GOT3 (cell line): ENCODE measurements around the gene HAO1.
"Not testable (repeated sequence)": the region's sequence is repeated elsewhere in the genome, so short reads cannot be mapped to it uniquely, and the experiment has no call there.

Source experiments
- DNase-seq: peaks from one replicate; lab custom pipeline; 2025; ENCODE audit warnings: mixed read lengths; lab: John Stamatoyannopoulos, UW

HAO1 gene

DNA sequence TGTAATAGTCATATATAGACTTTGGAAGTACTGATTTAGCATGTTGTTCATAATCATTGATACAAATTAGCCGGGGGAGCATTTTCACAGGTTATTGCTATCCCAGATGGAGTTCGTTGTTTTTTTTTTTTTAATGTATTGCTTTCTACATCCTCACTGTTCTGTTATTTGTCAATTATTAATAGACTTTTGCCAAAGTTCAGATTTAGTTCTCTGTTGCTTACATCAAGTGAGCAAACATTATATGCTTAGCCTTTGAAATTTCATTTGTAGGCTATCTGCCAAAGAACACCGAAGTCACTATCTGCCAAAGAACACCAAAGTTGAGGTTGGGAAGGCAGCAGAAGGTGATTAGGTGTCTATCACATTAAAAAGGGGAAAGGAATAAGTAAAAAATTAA, at the start of gene HAO1:
Gene HAO1 (minus strand): TSS at position 118 of the 400 bp plus-strand sequence. CDS start 36 bp downstream, at position 82.
- no peak for DNase-seq

DNA sequence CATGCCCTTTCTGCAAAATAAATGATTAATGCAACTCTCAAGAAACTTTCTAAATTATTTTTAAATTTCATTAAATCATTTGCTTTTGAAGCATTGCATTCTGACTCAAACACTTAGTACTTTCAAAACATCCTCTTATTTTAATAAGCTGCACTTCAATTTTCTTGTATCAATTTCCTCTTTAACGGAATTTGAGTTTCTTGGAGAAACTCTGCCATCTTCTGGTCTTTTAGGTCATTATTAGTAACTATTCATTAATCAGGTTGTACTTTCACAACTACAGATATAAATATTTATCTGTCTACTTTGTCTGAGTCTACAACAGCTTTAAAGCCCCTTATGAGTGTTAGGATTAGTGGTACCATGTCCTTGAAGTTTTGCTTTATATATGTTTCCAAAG, 49.1 kb upstream of the HAO1 start:
- no peak for DNase-seq

- DNase-seq = no peak
These were observed 45.7 kb upstream of the HAO1 start for GRCh38 chr20:7985916-7986315.

GRCh38 chr20:7984192-7984591, 43.9 kb upstream of the HAO1 start:
- DNase-seq = no peak

DNA sequence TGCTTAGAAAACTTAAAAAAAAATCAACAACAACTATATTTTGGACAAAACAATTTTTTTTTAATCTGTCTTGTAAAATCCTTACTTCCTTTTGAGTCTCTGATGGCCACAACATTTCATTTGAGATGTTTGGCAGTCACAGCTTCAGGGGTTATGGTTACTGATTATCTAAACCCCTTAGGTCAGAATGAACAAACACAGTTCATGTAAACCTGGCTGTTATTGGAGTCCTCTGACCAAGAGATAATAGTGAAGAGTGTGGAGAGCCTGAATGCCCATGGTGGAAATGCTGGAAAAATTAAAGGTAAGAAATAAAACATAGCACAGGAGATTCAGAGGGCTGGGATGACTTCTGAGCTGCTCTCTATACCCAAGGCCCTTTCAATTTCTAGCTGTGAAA, 41.1 kb upstream of the HAO1 start:
- no peak for DNase-seq

GRCh38 chr20:7980332-7981046, 40.2 kb upstream of the HAO1 start:
- DNase-seq = no peak

GRCh38 chr20:7977709-7978108, 37.5 kb upstream of the HAO1 start:
- no peak for DNase-seq

DNA sequence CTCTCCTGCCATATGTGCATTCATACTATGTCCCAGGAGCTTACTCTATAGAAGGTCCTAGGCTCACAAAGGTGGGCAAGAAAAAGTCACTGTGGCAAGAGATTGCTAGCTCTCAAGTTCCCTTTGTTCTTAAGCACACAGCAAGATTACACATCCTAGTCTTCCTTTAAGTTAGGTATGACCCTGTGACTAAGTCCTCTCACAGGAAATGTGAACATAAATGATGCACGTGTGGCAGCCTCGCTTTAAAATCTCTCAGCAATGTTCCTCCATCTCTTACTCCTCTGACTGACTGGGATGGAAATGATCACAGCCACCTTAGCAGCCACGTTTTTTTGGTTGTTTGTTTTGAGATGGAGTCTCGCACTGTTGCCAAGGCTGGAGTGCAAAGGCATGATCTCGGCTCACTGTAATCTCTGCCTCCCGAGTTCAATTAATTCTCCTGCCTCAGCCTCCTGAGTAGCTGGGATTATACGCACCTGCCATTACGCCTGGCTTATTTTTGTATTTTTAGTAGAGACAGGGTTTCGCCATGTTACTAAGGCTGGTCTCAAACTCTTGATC, 35.7 kb upstream of the HAO1 start:
- no peak for DNase-seq

- DNase-seq = no peak
These were observed 34.7 kb upstream of the HAO1 start for GRCh38 chr20:7974785-7975435.

GRCh38 chr20:7971536-7972280, 31.4 kb upstream of the HAO1 start:
- no peak for DNase-seq

DNA sequence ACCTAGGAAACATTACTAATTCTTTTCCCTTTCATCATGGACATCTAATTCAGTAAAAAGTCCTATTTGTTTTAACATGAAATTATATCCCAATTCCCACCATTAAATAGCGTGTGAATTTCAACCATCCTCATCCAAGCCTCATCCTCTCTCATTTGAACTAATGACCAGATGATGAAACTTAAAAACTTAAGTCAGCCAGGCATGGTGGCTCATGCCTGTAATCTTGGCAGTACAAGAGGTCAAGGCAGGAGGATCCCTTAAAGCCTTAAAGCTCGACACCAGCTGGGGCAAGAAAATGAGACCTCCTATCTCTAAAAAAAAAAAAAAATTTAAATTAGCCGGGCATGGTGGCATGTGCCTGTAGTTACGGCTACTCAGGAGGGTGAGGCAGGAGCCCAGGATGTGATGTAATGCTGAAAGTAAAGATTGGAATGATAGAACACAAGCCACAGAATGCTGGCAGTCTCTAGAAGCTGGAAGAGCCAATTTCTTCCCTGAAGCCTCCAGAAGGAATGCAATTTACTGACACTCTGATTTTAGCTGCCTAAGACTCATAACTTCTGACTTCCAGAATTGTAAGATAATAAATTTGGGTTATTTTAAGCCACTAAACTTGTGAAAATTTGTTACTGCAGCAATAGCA, 27.1 kb upstream of the HAO1 start:
- no peak for DNase-seq

DNA sequence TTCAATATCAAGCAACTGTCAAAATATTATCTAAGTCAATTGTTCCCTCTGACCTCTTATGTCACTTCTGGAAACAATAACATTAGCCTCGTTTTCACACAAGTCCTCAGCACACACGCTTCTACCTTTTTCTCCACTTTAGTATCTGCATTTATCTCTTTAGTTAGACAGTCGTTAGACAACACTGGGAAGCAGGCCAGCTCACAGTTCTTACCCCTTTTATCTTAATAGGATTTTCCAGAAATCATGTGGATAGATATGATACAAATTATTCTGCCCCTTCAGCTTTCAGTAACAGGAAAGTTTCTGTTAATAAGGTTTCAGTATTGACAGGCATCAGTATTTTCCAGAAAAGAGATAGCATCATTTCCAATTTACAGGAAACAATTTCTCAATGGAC, 25.9 kb upstream of the HAO1 start:
- no peak for DNase-seq

DNA sequence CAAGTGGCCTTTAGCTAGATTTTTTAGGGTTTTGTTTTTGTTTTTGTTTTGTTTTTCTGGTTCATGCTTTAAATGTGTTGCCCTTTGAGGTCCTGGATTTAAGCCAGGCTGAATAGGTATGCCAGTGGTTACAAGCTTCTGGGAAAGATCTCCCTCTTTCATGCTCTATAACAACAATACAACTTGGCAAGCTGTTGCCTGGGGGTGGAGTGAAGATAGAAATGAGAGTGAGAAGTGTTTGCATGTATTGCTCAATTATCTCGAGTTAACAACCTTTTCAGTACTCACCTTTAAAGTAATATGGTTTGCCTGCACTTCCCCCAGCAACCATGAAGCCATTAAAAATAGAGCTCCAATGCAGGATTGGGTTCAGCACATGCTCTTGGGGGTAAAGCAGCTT, 19.2 kb upstream of the HAO1 start:
- no peak for DNase-seq

GRCh38 chr20:7956561-7956960, 16.3 kb upstream of the HAO1 start:
- DNase-seq = not testable (repeated sequence)

- DNase-seq = no peak
These were observed 10.1 kb upstream of the HAO1 start for GRCh38 chr20:7950387-7950786.

DNA sequence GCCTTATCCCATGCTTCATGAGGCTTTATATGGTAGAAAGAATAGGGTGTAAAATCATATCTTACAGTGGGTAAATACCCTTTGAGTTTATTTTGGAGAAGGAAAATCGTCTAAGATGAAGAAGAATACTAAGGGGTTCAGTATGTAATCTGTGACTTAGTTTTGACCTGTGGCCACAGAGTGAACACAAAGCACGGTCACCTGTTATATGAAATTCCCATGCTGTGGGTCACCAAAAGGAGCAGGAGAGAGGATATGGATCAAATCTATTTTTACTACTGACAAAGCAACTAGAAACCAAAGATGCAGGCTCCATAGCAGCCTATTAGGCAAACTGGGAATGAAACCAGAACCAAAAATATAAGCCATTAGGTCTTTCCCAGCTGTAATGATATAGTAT, 3.6 kb upstream of the HAO1 start:
- no peak for DNase-seq

- no peak for DNase-seq
These were observed 595 bp downstream of the HAO1 start for GRCh38 chr20:7939663-7940062.

DNA sequence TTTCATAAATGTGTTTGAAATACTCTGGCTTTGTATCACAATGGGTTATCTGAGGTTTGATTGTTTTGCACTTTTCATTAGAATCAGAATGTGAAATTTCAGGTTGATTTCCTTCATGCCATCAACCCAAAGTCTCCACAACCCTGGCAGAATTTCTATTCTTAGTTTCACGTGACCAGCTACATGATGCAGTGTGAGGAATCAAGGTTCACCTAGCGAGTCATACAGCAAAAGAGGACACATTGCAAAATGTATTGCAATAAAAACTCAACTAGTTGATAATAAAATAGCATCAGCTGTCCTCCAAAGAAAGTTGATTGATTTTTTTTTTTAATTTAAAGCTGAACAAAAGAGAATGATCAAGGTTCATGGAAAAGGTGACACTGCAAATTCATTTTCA, 2.2 kb downstream of the HAO1 start:
- DNase-seq = no peak

DNA sequence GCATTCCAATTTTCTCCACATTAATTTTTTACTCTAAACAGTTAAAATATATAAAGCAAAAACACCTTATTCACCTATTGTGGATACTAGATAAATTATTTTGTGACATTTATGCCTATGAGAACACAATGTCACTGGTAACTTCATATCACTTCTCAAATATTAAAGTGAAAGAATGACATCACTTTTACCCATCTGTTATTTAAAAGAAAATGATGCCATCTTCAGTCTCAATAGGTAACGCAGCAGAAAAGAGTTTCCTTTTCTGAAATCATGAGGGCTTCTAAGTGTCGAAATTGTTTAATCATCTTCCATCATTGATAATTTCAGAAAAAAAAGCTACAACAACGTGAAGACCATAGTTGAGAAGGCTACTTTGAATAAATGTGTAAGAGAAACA, 2.9 kb downstream of the HAO1 start:
- DNase-seq = no peak

DNA sequence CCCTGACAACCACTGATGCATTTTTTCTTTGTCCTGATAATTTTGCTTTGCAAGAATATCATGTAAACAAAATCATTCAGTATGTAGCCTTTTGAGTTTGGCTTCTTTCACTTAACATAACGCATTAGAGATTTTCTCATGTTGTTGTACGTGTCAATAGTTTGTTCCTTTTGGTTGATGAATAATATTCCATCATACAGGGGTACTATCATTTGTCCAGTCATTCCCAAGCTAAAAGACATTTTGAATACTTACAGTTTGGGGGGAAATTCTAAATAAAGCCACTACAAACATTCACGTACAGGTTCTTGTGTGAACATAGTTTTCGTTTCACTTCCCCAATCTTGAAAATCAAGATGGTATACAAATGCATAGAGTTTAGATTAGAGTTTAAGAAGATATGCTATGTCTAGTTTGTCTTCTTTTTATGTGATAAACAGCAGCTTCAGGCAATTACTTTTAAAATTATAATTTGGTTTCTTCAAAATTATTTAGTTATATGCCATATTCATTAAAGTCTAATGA, 5.2 kb downstream of the HAO1 start:
- no peak for DNase-seq

DNA sequence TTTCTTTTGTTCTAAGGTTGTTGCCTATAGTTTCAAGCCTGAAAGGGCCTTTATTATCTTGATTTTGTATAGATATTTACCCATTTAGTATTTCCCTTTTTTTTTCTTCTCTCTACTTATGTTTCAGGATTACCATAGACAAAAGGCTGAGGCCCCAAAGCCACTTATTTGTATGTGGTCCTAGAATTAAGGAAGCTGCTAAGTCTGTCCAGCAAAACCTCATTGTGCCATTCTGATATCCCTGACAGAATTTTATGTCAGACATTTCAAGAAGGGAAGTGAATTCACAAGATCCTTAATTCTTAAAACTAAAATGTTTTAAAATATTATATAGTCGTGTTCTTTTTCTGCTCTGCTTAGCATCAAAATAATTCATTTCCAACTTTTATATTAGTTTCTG, 6.9 kb downstream of the HAO1 start:
- DNase-seq = no peak

GRCh38 chr20:7930343-7930742, 9.9 kb downstream of the HAO1 start:
- no peak for DNase-seq
